HTR-8/SVneo (cell line): ENCODE results near the gene FEZF1.

Experiments used
- DNase-seq: peaks from one replicate; pipeline ENCODE4 v3.0.0; 2011; ENCODE audit warnings: low spot score, mixed read lengths; ENCODE audit not compliant: insufficient read length
- FAIRE-seq: peaks from 2 replicates; lab custom pipeline; 2011; peaks lifted over from hg19 to GRCh38; lab: Jason Lieb, UNC

FEZF1 gene

DNA sequence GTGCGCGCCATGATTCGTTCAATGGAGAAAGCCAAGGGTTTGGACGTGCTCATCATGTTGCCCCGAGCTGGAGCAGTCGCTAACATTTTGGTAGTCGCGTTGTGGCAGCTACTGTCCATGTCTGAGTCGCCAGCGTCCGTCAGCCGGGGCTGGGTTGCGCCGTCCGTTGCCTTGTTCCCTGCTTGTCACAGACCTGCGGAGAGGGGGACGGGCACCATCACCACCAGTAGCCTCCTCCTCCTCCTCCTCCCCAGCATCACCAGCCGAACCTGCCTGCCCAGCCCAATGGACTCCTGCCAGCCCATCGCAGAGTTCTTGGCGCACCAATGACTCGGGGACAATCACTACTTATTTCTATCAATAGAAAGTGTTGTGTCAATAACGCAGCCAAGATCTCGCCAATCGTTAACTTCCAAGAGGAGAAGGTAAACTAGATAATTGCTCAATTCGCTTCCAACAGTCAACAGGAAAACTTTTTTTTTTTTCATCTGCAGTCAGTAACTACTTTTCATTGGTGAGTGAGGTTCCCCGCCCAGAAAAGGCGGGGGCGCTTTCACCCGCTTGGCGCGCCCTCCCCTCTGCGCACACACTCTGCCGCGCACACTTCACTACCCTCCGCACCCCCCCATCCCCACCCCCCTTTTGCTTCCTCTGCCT is at the start of gene FEZF1:
Gene FEZF1 (minus strand): TSS at position 432 of the 657 bp plus-strand sequence. CDS start 313 bp downstream, at position 119.
- DNase-seq (no peak), FAIRE-seq (no peak)

DNA sequence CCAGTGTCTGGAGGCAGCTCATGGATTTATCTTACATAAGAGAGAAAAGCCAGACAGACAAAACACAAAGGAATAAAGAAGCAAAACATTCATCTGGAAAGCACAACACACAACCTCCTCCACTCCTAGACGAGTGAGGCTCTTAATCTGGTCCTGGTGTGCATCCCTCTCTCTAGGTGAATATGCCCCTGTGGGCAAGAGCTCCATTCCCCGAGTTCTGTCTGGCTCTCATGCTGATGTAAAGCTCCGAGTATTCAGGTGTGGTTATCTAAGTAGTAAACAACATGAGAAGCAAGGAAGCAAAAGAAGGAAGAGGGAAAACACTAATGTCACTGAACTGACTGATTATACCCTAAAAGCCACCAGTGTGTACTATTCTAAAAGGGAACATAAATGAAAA is 47.9 kb upstream of the FEZF1 start:
- FAIRE-seq (no peak), DNase-seq (no peak)

GRCh38 chr7:122350701-122351100 is 46.2 kb upstream of the FEZF1 start:
- DNase-seq (no peak), FAIRE-seq (no peak)

- no peak for DNase-seq
- FAIRE-seq = no peak
These were observed 39.7 kb upstream of the FEZF1 start for GRCh38 chr7:122344303-122344620.

DNA sequence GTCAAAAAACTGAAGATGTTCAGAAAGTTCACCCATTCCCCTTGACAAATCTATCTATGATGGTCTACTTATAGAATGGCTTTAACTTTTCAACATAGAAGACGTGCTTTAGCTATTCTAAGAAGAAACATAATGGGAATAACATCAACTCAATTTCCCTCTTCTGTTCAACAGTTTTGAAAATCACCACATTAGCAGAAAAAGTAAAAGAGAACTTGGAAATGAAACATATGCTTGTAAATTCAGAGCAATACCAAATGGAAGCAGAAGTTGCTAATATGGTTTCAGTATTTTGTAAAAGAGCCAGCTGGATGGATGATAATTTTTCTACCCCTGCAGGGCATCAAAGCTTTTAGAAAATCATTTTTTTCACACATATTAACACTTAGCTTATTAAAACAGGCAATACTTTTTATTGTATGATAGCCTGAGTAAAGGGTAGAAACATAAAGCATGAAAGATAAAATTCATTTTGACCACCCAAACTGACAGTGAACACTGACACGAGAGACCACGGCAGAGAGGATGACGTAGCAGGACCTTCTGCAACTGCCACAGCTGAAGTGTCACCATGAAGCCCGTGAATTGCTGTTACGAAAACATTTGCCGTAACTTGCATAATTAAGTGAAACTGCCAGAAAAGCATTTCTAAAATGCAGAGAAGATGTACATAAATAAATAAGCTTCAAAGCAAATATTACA is 39.2 kb upstream of the FEZF1 start:
- no peak for FAIRE-seq

DNA sequence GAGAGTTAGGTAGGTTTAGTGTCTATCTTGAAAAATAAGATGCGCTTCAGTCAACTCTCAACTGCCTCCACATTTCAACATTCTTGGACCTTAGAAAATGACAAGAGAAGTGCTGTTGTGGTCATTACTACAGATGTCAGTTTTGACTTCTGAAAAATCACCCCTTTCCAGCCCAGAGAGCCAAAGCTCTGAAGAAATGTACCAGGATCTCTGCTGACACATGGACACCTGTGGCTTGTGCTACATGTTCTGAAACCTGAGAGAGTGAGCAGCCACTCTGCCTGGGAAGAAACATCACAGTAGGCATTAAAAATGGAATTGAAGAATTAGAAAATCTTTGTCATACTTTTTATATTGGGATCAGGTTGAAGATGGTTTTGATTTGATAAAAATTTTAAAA is 35.9 kb upstream of the FEZF1 start:
- FAIRE-seq (no peak), DNase-seq (no peak)

More for the DNA sequence above, 39.2 kb upstream of the FEZF1 start:
- DNase-seq = no peak

- DNase-seq (no peak), FAIRE-seq (no peak)
These were observed 34.8 kb upstream of the FEZF1 start for GRCh38 chr7:122339145-122339904.

- no peak for FAIRE-seq
- DNase-seq = no peak
These were observed 32.5 kb upstream of the FEZF1 start for GRCh38 chr7:122337011-122337410.

- no peak for FAIRE-seq
- no peak for DNase-seq
These were observed 24.7 kb upstream of the FEZF1 start for GRCh38 chr7:122329145-122329802.

DNA sequence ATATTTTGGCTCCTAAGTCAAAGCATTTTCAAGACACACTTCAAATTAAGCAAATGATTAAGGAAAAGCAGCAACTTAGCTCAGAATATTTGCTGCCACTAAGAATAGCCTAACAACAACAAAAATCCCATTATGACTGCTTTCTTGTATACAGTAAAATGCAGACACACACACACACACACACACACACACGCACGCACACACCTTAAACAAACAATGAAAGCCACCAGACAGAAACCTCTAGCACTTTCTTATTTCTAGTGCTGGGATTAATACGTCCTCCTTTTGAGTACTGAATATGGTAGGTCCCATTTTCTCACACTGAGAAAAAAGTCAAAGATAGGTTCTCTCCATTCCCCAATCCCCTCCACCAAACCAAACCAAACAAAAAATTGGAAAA is 23.4 kb upstream of the FEZF1 start:
- DNase-seq (no peak), FAIRE-seq (no peak)

DNA sequence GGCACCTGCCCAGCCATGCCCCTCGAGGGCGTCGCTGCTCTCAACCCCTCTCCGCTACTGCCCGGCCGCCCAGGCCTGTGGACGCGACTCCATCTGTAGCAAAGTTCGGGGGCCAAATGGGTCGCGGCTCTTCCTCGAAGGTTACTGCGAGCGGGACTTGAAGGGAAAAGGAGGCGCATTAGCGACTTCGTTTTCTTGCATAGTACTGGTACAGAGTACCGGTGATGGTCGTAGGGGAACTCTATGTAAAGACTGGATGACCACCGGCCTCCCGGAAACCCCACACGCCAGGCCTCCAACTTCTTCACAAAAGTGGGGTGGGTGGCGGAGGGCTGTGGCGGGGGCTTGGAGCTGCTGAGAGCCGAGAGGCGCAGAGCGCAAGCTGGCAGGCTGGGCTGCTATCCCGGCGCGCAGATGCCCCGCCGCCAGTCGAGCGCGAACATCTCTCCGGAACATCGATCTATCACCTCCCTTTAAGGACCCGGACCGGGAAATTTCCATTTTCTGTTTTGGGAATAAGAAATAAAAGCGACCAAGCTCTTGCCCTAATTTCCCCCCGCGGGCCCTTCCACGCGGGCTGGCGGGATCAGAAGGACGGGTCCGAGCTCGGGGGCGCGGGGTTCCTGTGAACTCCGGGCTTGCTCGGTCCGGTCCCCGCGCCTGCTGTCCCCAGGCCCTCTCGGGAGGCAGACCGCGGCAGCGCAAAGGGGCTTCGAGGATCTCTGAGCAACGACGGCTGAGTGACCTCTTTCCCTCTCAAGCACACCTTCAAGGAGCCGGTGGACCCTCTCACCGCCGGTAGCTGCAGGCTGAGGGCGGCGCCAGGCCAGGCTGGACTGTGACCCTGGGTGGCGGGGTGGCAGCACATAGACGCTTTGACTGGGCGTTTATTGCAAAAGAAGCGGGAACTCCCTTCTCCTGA is 12.2 kb upstream of the FEZF1 start:
- FAIRE-seq = no peak
- no peak for DNase-seq

DNA sequence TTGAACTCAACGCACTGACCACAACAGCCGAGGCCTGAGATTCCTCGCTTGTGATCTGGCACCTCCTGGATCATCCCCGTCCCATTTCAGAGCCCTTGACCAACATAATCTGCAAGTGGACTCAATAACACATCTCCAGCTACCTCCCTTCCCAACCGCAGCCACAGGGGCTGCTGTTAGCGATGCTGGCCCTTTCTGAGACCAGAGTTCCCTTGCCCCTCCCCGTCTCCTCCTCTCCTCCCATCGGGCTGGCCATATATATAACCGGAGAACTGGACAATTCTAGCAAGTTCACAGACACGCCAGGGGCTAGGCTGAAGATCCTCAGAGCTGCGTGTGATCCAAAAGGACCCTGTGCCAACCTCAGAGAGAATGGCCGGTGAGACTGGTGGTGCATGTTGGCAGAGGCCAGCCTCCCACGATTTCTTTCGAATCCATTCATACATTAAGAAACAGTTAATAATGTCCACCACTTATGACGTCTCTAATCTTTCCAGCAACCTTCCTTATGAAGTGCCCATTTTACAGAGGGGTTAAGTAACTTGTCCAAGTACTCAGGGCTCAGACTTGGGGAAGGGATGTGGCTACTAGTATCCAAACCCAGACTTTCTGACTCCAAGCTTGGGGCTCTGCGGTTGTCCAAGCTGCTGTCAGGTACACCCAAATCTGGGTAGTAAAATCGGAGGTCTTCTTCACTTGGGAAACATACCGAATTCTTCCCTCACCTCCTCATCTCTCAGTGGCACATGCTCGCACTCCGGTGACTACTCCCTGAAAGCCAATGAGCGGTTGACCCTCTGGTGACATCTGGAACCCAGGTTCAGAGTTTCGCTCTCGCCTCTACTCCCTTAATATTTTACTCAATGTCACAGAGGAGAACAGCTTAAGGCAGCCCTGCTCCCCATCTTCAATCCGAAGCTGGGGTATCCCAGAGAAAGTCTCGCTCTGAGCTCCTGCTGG is 11.2 kb upstream of the FEZF1 start:
- DNase-seq = no peak
- FAIRE-seq = no peak

DNA sequence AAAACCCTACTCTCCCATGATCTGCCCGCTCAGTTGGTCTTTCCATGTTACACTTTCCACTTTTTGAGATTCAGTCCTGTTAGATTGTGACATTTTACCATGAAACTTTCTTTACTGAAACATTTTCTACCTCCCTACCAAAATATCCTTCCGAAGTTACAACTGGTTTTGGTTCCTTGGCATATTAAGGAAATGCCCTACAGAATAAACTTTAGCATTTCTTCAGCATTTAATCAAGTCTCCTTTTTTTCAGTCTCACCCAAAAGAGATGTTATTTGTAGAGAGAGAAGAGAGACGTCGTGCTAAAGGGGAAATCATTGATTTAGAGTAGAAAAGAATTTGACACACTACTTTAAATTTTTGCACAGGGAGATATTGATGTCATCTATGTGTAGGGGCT is 9.7 kb upstream of the FEZF1 start:
- no peak for DNase-seq
- no peak for FAIRE-seq

DNA sequence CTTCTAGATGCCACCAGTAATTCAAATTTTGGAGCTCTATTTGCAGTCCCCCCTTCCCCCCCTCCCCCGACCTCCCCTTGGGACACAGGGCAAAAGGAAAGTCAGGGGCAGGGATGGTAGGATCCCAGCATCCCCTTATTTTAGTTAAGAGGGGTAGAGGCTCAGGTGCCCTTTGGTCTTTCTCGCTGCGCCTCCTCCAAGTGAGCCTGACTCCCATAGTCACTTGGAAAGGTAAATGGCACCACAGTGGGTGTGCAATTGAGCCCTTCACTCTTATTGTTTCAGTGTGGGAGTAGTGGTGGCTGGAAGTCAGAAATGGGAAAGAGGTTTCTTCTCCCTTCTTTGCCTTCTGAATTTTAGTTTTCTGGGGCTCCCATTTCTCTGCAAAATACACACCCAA is 8.2 kb upstream of the FEZF1 start:
- FAIRE-seq = no peak
- no peak for DNase-seq

- FAIRE-seq (no peak), DNase-seq (no peak)
These were observed 7.3 kb upstream of the FEZF1 start for GRCh38 chr7:122311734-122312450.

DNA sequence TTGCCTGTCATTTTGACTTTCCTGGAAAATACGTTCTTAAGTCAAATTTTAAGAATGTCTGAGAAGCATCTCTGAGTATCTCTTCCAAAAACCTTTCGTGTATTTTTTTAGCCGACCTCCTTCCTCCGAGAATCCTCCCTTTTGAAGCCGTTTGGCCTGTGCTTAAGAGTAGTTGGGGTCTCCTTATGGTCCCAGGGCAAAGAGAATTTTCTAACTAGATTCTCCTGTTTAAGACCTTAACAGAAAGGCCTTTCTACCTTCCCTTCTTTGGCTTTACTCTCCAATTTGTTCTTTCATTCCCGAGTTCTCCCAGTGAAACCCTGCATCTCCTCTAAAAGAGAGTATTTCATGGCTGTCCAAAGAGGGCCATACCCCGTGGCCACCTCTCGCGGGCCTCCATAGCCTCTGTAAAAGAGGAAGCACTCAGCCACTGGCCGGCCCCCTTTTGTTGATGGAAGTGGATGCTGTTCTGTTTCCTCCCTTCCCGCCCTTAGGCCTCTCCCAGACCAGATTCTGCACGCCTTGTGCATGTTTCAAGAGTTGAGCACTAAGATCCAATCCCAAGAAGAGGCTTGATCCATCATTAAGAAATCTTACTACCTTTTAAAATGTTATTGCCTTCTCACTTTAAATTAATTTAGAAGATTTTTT is 6.6 kb upstream of the FEZF1 start:
- no peak for FAIRE-seq
- DNase-seq = no peak

DNA sequence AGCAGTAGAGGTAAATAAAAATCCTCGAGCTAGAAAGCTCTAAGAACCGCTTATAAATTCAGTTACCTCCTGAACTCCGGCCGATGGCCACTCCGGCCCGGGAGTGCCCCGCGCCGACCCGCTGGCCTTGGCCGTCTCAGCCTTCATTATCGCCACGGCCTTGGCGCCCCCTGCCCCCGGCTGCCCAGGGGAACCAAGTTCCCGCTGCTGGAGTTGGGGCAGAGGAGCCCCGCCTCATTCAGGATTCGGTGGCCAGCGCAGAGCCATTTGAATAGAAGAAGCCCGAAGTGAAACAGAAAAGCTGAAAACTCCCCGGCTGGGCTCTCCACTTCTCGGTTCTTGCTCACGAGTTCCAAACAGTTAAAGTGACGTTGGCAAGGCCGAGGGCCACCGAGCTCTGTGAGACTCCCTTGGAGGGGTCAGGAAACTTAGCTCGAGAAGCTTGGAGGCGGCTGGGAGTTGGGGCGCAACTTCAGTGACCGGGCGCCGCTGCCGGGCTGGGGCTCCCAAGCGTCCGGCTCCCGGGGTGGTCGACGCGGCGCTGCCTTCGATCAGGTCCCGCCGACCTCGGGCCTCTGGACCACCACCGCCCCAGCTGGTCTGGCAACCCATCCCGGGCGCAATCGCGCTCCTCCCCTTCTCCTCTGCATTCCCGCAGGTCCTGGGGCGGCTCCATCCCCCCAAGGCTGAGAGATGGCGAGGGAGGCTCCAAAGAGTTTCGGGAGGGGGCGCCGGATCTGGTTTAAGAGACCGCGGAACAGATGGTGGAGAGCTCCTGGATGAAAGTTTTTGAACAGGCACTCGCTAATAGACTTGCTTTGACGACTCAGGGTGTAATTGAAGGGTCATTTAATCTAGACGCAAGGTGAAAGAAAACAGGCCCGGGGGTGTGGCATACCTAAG is 5.8 kb upstream of the FEZF1 start:
- FAIRE-seq = no peak
- DNase-seq = no peak
